Activated CD4-positive, alpha-beta memory T cell treated with anti-CD3 and anti-CD28 coated beads for 36 hours (primary cell): ENCODE measurements around the gene PPP1R12B. TPM values are rescaled to one million over a fixed set of nuclear protein-coding genes. Genes with fewer than 3 reads are reported as not detected.

ENCODE experiments used
- CTCF ChIA-PET: fragments of 350-600 bp; sonication (Branson Sonifier 250); formaldehyde crosslinking; loops from one replicate; lab custom pipeline; 2021; ENCODE audit warnings: antibody characterized with exemption, inconsistent platforms; lab: Charles Lee
- POLR2A ChIA-PET: fragments of 350-600 bp; sonication (Branson Sonifier 250); formaldehyde crosslinking; loops from one replicate; lab custom pipeline; 2021; ENCODE audit warnings: antibody characterized with exemption; lab: Charles Lee
- DNase-seq: peaks from one replicate; pipeline ENCODE4 v3.0.0-alpha.2; 2020
- H3K27ac Mint-ChIP-seq: one replicate; pipeline ENCODE4 v1.8.0; 2021; ENCODE audit warnings: mixed read lengths
- H3K27me3 Mint-ChIP-seq: one replicate; pipeline ENCODE4 v1.8.0; 2021; ENCODE audit warnings: mixed read lengths
- H3K36me3 Mint-ChIP-seq: one replicate; pipeline ENCODE4 v1.8.0; 2021; ENCODE audit warnings: mixed read lengths
- H3K4me1 Mint-ChIP-seq: one replicate; pipeline ENCODE4 v1.8.0; 2021; ENCODE audit warnings: low read depth, mixed read lengths
- H3K4me3 Mint-ChIP-seq: one replicate; pipeline ENCODE4 v1.8.0; 2021; ENCODE audit warnings: mild to moderate bottlenecking, mixed read lengths
- H3K9me3 Mint-ChIP-seq: one replicate; pipeline ENCODE4 v1.8.0; 2021; ENCODE audit warnings: mixed read lengths
- intact Hi-C: fragments of 100-400 bp; cut with micrococcal nuclease; formaldehyde crosslinking; loops from one replicate; pipeline ENCODE4 v1.15.1; 2023
- total RNA-seq, 2 experiments: library from RNA; stranded (reverse); gene quantifications; one replicate each; pipeline ENCODE4 v1.2.3, GENCODE V29; 2021

The PPP1R12B gene
- total RNA-seq, 2 experiments from 2014 or later = 8.2 to 8.6 TPM

DNA sequence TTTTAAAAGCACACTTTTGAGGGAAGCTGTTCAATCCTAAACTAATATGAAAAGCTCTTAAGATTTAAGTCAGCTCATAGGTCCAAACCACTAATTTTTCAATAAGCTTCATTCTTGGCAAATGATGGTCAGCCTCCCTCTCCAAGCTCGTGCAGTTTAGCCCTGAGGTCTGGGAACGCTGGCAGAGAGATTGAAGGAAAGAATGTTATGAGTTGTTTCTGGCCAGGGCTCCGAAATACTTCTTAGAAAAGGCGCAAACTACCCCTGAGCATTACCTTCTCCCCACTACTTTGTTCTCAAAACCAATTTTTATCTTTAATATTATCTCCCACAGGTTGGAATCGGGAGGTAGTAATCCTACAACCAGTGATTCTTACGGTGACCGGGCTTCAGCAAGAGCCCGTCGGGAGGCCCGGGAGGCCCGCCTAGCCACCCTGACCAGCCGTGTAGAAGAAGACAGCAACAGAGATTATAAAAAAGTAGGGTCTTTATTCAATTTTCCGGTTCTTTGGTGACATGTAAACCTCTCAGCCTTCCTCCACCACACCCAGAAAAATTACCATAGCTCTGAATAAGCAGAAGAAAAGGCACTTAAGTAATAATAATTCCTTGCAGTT, 214.1 kb downstream of the PPP1R12B start:
- POLR2A ChIA-PET = interaction anchor here (0.6 kb wide), 1 partner anchor 220 kb away, joined by 3 read pairs; no protein-coding TSS in a partner anchor

DNA sequence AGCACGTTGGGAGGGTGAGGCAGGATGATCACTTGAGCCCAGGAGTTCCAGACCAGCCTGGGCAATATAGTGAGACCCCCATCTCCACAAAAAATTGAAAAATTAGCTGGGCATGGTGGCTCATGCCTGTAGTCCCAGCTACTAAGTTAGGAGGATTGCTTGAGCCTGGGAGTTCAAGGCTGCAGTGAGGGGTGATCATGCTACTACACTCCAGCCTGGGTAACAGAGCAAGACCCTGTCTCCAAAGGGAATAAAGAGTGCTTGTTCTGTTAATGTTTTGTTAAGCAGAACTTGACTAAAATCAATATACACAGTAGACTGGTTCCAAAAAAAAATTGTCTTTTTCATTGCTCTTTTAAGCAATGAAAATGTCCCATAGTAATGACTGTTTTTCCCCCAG, 215.3 kb downstream of the PPP1R12B start:
- Mint-ChIP-seq H3K27ac (no peak overlapping the region), H3K4me1 (no peaks in the 10 kb centered on the region), H3K36me3 (peaks cover 6% of the 10 kb centered on the region), H3K9me3 (no peaks in the 10 kb centered on the region), H3K4me3 (no peak overlapping the region), H3K27me3 (no peaks in the 10 kb centered on the region)
- ChIA-PET POLR2A (no interaction called here), CTCF (interaction anchor here (1.5 kb wide), 1 partner anchor 99 kb away, joined by 3 read pairs; no protein-coding TSS in a partner anchor)
- intact Hi-C loops = no loop called here
- no peak for DNase-seq

More for the DNA sequence above, 214.1 kb downstream of the PPP1R12B start:
- Mint-ChIP-seq H3K27me3 (no peaks in the 10 kb centered on the region), H3K9me3 (no peaks in the 10 kb centered on the region), H3K36me3 (no peaks in the 10 kb centered on the region), H3K27ac (no peak overlapping the region), H3K4me1 (no peaks in the 10 kb centered on the region), H3K4me3 (no peak overlapping the region)
- DNase-seq = no peak
- CTCF ChIA-PET = interaction anchor here (1.9 kb wide), 1 partner anchor 9 kb away, joined by 8 read pairs; no protein-coding TSS in a partner anchor
- intact Hi-C loops = no loop called here

DNA sequence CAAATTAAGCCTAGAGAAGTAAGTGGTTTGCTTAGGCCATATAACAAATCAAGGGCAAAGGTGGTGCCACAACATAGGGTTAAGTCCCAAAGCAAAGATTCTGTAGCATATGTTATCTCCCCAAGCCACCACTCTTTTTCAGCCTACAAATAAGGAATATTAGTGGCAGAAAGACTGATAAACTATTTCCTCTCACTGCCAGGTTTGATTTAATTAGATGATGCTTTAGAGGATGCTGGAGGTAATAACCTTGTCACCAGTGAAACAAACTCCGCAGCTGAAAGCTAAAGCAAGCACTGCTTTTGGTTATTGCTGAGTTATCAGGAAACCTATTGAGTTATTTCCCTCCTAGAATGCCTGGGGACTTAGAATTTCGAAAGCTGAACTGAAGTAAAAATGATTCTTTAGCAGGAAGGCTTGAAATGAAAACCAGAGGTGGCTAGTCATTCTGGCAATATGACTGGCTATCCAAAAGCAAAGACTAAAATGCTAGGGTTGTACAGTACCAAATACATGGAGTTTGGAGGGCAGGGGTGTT, 216.5 kb downstream of the PPP1R12B start:
- ChIA-PET POLR2A (no interaction called here), CTCF (interaction anchor here (1.1 to 1.5 kb wide), 2 partner anchors 101 to 219 kb away, joined by 3 read pairs; no protein-coding TSS in a partner anchor)
- H3K4me3 Mint-ChIP-seq = no peak overlapping the region
- no peak for DNase-seq
- no peaks in the 10 kb centered on the region for H3K9me3 Mint-ChIP-seq
- intact Hi-C loops = no loop called here
- H3K36me3 Mint-ChIP-seq = peaks cover 6% of the 10 kb centered on the region
- H3K27ac Mint-ChIP-seq = no peak overlapping the region
- H3K27me3 Mint-ChIP-seq = no peaks in the 10 kb centered on the region
- H3K4me1 Mint-ChIP-seq = no peaks in the 10 kb centered on the region

DNA sequence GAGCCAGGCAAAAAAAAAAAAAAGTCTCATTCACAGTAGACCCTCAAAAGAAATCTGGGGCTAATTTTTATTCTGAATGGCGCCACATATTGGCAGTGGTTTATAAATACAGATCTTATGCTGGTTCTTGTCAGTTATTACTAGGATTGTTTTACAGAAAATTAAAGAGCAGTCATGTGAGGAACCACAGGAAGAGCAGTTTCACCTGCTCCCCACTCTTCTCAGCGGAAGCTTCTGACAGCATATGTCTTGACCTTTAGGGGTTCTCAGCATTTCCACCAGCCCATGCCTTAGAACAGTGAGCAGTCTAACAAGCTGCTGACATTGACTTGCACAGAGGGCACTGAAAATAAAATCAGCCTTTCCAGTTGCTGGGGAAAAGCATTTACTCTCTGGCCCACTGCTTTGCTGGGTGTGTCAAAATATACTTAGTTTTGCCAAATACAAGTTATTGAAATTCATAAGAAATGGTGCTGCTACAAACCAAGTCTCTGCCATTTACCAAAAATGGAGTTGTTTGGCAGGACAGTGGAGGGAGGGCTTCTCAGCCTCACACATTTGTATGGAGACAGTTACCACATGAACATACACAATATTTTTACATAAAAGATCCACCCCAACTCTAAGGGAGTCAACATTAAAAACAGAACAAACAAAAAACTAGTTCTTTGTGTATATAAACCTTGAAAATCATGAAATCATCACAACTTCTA, 217.5 kb downstream of the PPP1R12B start:
- Mint-ChIP-seq H3K9me3 (no peaks in the 10 kb centered on the region), H3K36me3 (peaks cover 6% of the 10 kb centered on the region), H3K4me3 (no peak overlapping the region), H3K27me3 (no peaks in the 10 kb centered on the region), H3K4me1 (no peaks in the 10 kb centered on the region), H3K27ac (no peak overlapping the region)
- intact Hi-C loops = no loop called here
- CTCF ChIA-PET = no interaction called here
- DNase-seq = no peak
- POLR2A ChIA-PET = no interaction called here

DNA sequence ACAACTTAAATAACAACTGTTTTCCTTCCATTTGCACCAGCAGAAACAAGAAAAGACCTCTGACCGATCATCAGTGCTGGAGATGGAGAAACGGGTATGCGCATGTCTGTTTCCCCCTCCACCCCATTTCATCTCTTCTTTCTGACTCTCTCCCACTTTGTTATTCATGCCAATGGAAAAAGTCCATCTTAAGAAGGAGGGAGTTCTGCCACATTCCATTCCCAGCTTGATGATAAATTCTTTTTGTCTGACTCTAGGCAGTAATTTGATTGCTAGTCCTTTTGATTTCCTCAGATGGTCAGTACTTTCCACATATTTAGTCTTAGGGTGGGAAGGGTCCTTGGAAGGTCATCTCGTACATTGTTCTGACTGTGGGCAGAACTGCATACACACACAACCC, 219.2 kb downstream of the PPP1R12B start:
- Mint-ChIP-seq H3K27me3 (no peaks in the 10 kb centered on the region), H3K4me3 (no peak overlapping the region), H3K9me3 (no peaks in the 10 kb centered on the region), H3K36me3 (peaks cover 6% of the 10 kb centered on the region), H3K4me1 (no peaks in the 10 kb centered on the region), H3K27ac (no peak overlapping the region)
- POLR2A ChIA-PET = interaction anchor here (0.6 kb wide), 1 partner anchor 223 kb away, joined by 3 read pairs; no protein-coding TSS in a partner anchor
- CTCF ChIA-PET = interaction anchor here (0.6 kb wide), 1 partner anchor 238 kb away, joined by 3 read pairs; no protein-coding TSS in a partner anchor
- intact Hi-C loops = no loop called here
- no peak for DNase-seq

DNA sequence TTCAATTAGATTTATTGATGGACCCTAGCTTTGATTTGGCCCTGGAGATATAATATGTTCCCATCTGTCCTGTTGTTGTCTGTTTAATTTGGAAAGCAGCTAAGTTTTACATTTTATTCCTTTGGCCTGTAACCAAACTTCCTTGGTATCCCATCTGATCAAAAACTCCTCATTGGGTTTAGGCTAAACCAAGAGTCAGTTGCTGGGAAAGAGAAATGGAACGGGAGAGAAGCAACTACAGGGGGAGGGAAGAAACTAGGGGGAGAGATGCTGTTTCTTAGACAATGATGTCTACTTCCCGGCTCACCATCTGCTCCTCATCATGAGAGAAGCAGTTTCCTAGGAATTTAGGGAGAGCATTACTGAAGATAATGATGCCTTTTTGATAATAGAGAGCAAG, 219.9 kb downstream of the PPP1R12B start:
- no peaks in the 10 kb centered on the region for H3K4me1 Mint-ChIP-seq
- ChIA-PET CTCF (interaction anchor here (0.7 to 1.2 kb wide), 2 partner anchors 9 to 80 kb away, joined by 3 read pairs; no protein-coding TSS in a partner anchor), POLR2A (no interaction called here)
- DNase-seq = no peak
- H3K4me3 Mint-ChIP-seq = no peak overlapping the region
- H3K27ac Mint-ChIP-seq = no peak overlapping the region
- peaks cover 7% of the 10 kb centered on the region for H3K36me3 Mint-ChIP-seq
- intact Hi-C loops = no loop called here
- H3K9me3 Mint-ChIP-seq = no peaks in the 10 kb centered on the region
- H3K27me3 Mint-ChIP-seq = no peaks in the 10 kb centered on the region

DNA sequence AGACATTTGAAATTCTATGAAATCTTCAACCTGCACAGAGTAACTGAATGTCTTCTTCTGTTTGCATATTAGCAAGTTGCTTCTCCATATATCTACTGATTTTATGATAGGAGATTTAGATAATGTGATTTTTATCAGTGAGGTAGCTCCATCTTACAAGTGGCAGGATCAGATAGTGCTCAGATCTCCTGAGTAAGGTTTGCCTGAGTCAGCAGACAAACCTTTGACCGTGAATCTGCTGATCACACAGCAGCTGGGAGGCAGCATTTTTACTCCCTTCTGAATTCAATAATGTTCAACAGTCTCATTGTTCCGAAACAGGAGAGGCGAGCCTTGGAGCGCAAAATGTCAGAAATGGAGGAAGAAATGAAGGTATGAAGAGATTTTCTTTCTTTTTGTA, 220.3 kb downstream of the PPP1R12B start:
- CTCF ChIA-PET = interaction anchor here (0.7 to 1.2 kb wide), 3 partner anchors 9 to 80 kb away, joined by 3 to 5 read pairs (median 3); no protein-coding TSS in a partner anchor
- H3K36me3 Mint-ChIP-seq = peaks cover 8% of the 10 kb centered on the region

DNA sequence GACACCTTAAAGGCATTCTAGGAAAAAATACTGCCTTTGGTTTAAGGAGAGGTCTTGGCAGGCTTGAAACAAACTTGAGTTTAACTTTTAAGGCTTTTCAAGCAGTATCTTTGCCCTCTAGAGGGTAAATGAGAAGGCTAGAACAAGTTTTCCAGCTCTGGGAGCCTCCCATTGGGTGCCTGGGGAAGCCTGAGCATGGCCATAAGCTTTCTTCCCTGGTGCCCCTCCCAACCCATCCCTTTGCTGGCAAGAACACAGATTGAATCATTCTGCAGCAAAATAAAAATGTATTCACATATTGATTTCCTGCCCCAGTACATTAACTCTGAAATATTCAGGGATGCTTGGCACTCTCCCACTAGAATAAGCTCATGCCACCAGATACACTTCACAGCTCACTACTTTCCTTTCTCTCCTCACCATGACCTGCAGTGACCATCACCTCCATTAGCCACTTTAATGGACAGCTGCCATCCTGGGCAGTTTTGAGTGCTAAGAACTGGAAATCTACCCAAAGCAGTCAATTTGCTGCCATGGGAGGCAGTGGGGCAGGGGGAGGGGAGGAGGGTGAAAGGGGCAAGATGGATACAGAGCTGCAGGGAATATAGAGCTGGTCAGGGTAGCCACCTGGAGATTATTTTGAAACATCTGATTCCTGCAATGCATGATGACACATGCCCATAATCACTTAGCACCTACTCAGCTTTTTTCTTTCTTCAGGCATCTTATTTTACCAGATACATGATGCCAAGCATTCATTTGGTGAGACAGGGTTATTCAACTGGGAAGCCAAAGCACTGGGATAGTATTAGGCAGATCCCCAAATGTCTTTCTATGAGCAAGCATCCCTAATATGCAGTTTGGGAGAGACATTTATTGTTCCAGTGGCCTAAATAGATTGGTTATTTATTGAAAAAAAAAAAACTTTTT, 221.2 kb downstream of the PPP1R12B start:
- no peaks in the 10 kb centered on the region for H3K27me3 Mint-ChIP-seq
- intact Hi-C loops = loop anchor here (2.0 to 10.0 kb wide), 2 partner anchors 105 to 227 kb away; no protein-coding TSS in a partner anchor
- no peaks in the 10 kb centered on the region for H3K9me3 Mint-ChIP-seq
- CTCF ChIA-PET = interaction anchor here (1.1 to 3.4 kb wide), 3 partner anchors 8 to 105 kb away, joined by 3 to 17 read pairs (median 5); no protein-coding TSS in a partner anchor
- H3K4me3 Mint-ChIP-seq = no peak overlapping the region
- no peak overlapping the region for H3K27ac Mint-ChIP-seq
- POLR2A ChIA-PET = no interaction called here
- H3K36me3 Mint-ChIP-seq = peaks cover 8% of the 10 kb centered on the region
- H3K4me1 Mint-ChIP-seq = no peaks in the 10 kb centered on the region
- DNase-seq = no peak

More for the DNA sequence above, 220.3 kb downstream of the PPP1R12B start:
- Mint-ChIP-seq H3K4me1 (no peaks in the 10 kb centered on the region), H3K9me3 (no peaks in the 10 kb centered on the region), H3K27me3 (no peaks in the 10 kb centered on the region), H3K27ac (no peak overlapping the region), H3K4me3 (no peak overlapping the region)
- DNase-seq = no peak
- POLR2A ChIA-PET = no interaction called here
- intact Hi-C loops = no loop called here

DNA sequence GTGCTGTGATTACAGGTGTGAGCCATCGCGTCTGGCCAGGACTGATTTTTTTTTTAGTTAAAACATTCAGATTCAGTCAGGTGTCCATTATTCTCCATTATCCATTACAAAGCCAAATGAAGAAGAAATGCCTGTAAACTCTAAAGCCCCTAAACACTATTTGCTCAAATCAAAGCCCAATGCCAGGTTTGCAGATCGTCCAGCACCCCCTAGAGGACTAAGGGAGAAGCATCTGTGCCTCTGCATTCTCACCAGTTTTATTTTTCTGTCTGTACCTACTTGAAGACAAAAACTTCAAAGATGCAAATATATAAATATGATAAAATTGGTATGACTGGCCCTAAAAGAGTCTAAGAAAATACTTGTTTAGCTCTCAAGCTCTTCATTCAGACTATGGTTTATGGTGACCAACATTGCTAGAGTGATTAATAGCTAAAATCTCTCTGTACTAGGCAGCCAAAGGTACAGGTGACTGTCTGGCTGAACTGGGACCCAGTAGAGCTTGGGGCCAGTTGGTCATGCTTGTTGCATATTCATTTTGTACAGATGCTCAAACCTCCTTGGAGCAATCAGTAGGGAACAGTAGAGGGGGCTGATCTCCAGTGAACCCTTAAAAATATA, 223.3 kb downstream of the PPP1R12B start:
- ChIA-PET CTCF (interaction anchor here (0.6 to 3.4 kb wide), 22 partner anchors 9 to 457 kb away, joined by 3 to 17 read pairs (median 3); partner anchors contain the start of gene SYT2), POLR2A (no interaction called here)
- Mint-ChIP-seq H3K27me3 (no peaks in the 10 kb centered on the region), H3K36me3 (peaks cover 8% of the 10 kb centered on the region), H3K9me3 (no peaks in the 10 kb centered on the region), H3K4me1 (no peaks in the 10 kb centered on the region), H3K27ac (no peak overlapping the region), H3K4me3 (no peak overlapping the region)
- intact Hi-C loops = loop anchor here (2.0 to 10.0 kb wide), 2 partner anchors 107 to 229 kb away; no protein-coding TSS in a partner anchor
- DNase-seq = peak; percentile 40

DNA sequence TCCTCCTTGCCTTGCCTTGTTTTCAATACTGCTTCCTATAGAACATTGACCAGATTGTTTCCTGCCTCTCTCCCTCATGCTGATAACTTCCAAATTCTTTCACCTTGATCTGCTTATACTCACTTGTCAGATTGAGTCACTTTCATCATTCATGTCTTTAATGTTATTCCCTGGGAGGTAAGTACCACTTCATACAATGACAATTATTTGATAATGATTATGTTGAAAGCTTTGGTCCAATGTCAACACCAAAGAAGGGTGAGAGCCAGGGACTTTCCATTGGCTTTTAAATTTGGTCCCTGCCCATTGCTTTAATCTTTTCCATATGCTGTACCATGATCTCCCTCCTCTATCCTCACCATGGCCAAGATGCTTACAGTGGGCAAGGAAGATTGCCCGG, 224.4 kb downstream of the PPP1R12B start:
- intact Hi-C loops = loop anchor here (10.0 kb wide), 1 partner anchor 108 kb away; no protein-coding TSS in a partner anchor
- ChIA-PET CTCF (interaction anchor here (0.6 to 1.5 kb wide), 3 partner anchors 8 to 513 kb away, joined by 3 read pairs; no protein-coding TSS in a partner anchor), POLR2A (no interaction called here)
- Mint-ChIP-seq H3K27me3 (no peaks in the 10 kb centered on the region), H3K9me3 (no peaks in the 10 kb centered on the region), H3K36me3 (peaks cover 5% of the 10 kb centered on the region), H3K27ac (no peak overlapping the region), H3K4me3 (no peak overlapping the region), H3K4me1 (no peaks in the 10 kb centered on the region)
- no peak for DNase-seq
